Measurements from ENCODE around the gene DYNC1LI1.

The DYNC1LI1 gene

DNA sequence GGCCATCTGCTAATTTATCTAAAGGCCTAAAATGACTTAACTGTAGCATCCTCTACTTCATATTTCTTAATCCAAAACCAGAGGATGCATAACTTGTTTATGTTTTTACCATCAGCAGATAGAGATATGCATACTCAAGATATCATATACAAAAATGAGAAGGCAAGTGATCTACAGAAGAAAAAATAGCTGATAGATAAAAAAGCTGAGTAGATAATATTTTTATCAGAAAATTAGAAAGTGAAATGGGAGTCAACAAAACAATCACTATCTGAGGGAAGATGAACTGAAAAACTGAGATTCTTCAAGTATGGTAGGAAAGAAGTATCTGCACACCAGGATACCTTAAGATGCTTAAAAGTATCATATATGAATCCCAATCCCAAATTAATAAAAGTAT, 25.4 kb downstream of the DYNC1LI1 start:
- TF ChIP-seq, protein P1, sequence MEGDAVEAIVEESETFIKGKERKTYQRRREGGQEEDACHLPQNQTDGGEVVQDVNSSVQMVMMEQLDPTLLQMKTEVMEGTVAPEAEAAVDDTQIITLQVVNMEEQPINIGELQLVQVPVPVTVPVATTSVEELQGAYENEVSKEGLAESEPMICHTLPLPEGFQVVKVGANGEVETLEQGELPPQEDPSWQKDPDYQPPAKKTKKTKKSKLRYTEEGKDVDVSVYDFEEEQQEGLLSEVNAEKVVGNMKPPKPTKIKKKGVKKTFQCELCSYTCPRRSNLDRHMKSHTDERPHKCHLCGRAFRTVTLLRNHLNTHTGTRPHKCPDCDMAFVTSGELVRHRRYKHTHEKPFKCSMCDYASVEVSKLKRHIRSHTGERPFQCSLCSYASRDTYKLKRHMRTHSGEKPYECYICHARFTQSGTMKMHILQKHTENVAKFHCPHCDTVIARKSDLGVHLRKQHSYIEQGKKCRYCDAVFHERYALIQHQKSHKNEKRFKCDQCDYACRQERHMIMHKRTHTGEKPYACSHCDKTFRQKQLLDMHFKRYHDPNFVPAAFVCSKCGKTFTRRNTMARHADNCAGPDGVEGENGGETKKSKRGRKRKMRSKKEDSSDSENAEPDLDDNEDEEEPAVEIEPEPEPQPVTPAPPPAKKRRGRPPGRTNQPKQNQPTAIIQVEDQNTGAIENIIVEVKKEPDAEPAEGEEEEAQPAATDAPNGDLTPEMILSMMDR (IDR thresholded peaks at IDR 0.05; ENCODE audit: insufficient read depth, low read depth, low read length, missing control alignments), result no peak
- DNase-seq (ENCODE audit: low read depth), result no peak
- H3K4me3 ChIP-seq (ENCODE audit: low read depth, low read length), result no peak overlapping the region

DNA sequence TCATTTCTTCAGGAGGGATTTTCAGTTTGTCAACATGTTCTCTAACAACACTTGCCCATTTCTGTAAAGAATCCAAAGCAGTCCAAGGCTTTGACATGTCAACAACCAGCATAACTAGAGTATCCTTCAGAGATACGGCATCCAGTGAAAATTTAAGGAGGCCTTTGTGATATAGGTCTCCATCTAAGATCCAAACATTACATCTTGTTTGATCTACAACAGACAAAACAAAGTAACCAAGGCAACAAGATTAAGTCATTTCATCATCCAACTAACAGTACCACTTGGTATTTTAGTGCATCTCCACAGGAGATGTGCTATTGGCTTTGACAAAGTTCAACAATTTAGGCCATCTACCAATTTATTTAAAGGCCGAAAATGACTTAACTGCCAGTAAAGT, 25.8 kb downstream of the DYNC1LI1 start:
- H3K4me3 ChIP-seq (ENCODE audit: low read depth, low read length), result no peak overlapping the region
- no peak for DNase-seq (ENCODE audit: low read depth)
- TF ChIP-seq, protein P1 (IDR thresholded peaks at IDR 0.05; ENCODE audit: insufficient read depth, low read depth, low read length, missing control alignments), result no peak

DNA sequence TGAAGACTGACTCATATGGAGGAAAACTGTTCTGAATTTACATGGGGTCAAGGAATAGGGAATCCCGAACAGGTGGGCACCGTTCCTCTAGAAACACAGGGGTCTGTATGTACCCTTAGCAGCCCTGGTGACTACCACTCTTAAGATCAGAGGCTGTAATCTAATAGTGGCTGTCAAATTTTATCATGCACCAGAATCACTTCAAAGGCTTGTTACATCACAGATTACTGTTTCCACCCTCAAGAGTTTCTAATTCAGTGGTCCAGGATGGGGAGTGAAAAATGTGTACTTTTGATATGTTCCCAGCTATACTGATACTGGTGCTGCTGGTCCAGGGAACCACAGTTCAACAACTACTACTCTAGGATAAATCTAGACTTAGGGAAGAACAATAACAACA, 27.9 kb downstream of the DYNC1LI1 start:
- TF ChIP-seq, protein P1 (IDR thresholded peaks at IDR 0.05; ENCODE audit: insufficient read depth, low read depth, low read length, missing control alignments), result no peak
- DNase-seq (ENCODE audit: low read depth), result no peak
- no peak overlapping the region for H3K4me3 ChIP-seq (ENCODE audit: low read depth, low read length)

DNA sequence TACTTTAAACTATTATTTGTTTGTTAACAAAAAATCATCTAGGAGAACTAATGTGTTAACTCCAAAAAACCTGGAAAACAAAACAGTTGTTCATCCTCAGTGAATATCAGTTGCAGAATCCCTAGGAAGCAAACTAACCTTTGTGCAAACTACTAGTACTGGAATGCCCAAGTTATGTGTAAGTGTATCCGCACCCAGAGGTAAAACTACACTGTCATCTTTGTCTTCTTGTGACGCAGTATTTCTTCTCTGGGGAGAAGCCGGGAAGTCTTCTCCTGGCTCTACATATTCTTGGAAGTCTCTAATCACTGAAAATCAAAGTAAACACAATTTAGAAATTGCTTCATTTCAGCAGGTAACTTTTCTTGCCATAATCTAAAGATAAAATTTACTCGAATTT, 29.8 kb downstream of the DYNC1LI1 start:
- TF ChIP-seq, protein P1 (IDR thresholded peaks at IDR 0.05; ENCODE audit: insufficient read depth, low read depth, low read length, missing control alignments), result no peak

DNA sequence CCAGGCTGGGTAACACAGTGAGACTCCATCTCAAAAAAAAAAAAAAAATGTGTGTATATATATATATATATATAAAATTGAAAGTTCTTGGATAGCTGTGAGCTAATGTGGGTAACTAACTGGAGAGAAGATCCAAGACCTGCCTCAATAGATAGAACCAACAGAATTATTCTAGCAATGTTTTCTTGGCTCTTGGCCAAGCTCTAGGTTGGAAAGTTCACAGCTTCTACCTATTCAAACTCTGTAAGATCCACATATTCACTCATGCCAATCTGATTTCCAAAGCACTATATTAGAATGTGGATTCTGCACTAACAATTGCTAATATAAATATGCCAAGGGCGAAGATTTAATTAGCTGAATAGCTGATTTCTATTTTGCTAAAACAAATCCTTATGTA, 38.2 kb downstream of the DYNC1LI1 start:
- no peak for DNase-seq (ENCODE audit: low read depth)
- TF ChIP-seq, protein P1 (IDR thresholded peaks at IDR 0.05; ENCODE audit: insufficient read depth, low read depth, low read length, missing control alignments), result no peak
- H3K4me3 ChIP-seq (ENCODE audit: low read depth, low read length), result no peak overlapping the region

More for the DNA sequence above, 29.8 kb downstream of the DYNC1LI1 start:
- DNase-seq (ENCODE audit: low read depth), result no peak
- no peak overlapping the region for H3K4me3 ChIP-seq (ENCODE audit: low read depth, low read length)

DNA sequence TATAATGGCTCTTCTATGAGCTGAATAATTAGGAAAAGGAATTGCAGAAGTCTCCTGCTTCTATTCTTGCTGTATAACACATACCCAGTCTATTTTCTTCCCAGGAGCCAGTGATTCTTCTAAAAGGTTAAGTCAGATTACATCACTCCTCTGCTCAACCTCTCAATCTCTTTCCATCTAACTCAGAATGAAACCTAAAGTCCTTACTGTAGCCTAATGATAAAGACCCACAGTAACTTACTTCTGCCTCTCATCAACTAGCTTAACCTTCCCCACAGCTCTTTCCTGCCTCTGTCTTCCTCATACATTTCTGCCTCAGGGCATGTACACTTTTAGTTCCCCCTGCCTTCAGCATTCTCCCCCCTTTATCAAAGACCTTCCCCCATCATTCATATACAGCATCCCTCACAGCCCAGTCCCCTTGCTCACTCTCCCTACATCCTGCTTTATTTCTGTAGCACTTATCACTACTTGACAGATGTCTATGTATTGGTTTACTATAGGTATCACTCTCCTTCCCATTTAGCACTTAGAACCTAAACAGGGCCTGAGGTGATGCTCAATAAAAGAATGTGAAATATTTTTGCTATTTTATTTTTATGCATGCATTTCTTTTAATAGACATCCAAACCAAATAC, 39.5 kb downstream of the DYNC1LI1 start:
- no peak for DNase-seq (ENCODE audit: low read depth)
- TF ChIP-seq, protein P1 (IDR thresholded peaks at IDR 0.05; ENCODE audit: insufficient read depth, low read depth, low read length, missing control alignments), result no peak
- no peak overlapping the region for H3K4me3 ChIP-seq (ENCODE audit: low read depth, low read length)

DNA sequence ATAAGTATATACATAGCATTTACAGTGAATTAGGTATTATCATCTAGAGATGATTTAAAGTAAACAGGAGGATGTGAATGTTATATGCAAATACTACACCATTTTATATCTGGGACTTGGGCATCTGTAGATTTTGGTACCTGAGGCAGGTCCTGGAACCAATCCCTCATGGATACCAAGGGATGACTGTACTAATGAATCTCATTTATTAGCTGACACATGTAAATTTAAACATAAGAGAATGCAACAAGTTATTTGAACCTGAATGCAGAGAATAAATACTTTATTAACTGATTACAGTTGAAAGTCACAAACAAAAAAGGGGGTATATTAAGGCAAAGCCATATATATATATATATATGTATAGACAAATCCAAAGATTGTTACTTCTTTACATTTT, 44.9 kb downstream of the DYNC1LI1 start:
- DNase-seq (ENCODE audit: low read depth), result no peak
- no peak overlapping the region for H3K4me3 ChIP-seq (ENCODE audit: low read depth, low read length)
- TF ChIP-seq, protein P1 (IDR thresholded peaks at IDR 0.05; ENCODE audit: insufficient read depth, low read depth, low read length, missing control alignments), result no peak

Measured in GM12865 (cell line).